C4-2B (cell line): ENCODE results near the gene WDR82.

Experiments
- H3K27ac ChIP-seq: fragments of 450-650 bp; 2 replicates; pipeline ENCODE4 v1.5.1; 2017
- ZFX ChIP-seq: fragments of 450-650 bp; IDR thresholded peaks from 2 replicates; pipeline ENCODE4 v1.6.1; 2017
- TF ChIP-seq, protein P1 (sequence below): fragments of 450-650 bp; conservative IDR thresholded peaks from 2 replicates; pipeline ENCODE4 v1.5.1; 2017; ENCODE audit warnings: mild to moderate bottlenecking

The WDR82 gene

DNA sequence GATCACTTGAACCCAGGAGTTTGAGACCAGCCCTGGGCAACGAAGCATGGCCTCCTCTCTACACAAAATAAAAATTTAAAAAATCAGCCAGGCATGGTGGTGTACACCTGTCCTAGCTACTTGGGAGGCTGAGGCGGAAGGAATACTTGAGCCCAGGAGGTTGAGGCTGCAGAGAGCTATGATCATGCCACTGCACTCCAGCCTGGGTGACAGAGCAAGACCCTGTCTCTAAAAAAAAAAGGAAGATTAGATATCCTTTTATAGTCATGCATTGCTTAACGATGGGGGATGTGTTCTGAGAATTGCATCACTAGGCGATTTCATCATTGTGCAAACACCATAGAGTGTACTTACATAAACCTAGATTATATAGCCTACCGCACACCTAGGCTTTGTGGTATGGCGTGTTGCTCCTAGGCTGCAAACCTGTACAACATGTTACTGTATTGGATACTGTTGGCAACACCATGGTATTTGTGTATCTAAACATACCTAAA lies 67.9 kb downstream of the WDR82 start:
- peak overlapping the region; percentile 53 for H3K27ac ChIP-seq
- TF ChIP-seq, protein P1, sequence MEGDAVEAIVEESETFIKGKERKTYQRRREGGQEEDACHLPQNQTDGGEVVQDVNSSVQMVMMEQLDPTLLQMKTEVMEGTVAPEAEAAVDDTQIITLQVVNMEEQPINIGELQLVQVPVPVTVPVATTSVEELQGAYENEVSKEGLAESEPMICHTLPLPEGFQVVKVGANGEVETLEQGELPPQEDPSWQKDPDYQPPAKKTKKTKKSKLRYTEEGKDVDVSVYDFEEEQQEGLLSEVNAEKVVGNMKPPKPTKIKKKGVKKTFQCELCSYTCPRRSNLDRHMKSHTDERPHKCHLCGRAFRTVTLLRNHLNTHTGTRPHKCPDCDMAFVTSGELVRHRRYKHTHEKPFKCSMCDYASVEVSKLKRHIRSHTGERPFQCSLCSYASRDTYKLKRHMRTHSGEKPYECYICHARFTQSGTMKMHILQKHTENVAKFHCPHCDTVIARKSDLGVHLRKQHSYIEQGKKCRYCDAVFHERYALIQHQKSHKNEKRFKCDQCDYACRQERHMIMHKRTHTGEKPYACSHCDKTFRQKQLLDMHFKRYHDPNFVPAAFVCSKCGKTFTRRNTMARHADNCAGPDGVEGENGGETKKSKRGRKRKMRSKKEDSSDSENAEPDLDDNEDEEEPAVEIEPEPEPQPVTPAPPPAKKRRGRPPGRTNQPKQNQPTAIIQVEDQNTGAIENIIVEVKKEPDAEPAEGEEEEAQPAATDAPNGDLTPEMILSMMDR: no peak
- TF ChIP-seq ZFX: no peak

DNA sequence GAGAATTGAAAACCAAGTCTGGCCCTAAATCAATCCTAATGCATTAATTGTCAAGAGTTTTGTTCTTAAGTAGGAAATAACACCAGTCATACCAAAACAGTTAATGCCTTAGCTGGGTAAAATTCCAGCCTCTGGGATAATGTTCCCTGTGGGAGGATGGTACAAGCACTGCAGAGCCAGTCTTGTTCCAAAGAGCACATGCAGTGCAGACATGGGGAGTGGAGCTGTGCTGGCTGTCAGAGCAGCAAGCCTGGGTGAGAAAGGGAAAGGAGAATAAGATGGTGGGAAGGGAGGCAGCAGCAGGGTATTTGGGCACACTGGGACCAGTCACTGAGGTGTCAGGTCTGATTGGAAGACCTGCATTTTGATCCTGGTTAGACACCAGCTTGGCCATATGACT lies 68.4 kb downstream of the WDR82 start:
- TF ChIP-seq, protein P1: no peak
- no peak for TF ChIP-seq ZFX
- H3K27ac ChIP-seq: peak overlapping the region; percentile 53

GRCh38 chr3:52208556-52208955 lies 69.9 kb downstream of the WDR82 start:
- no peak overlapping the region for H3K27ac ChIP-seq
- TF ChIP-seq ZFX: no peak
- TF ChIP-seq, protein P1: no peak

- no peak overlapping the region for H3K27ac ChIP-seq
- TF ChIP-seq, protein P1: no peak
- no peak for TF ChIP-seq ZFX
Measured at GRCh38 chr3:52205727-52206372, 72.6 kb downstream of the WDR82 start.
